ENCODE data around the gene SYTL3. TPM values are rescaled to one million over a fixed set of nuclear protein-coding genes. Genes with fewer than 3 reads are reported as not detected.
"Not testable (repeated sequence)": the region's sequence is repeated elsewhere in the genome, so short reads cannot be mapped to it uniquely, and the experiment has no call there.

Gene SYTL3
- total and polyA plus RNA-seq, 2 donors (not counting 1 experiment from before 2014, with no cell fraction given), result 1.1 to 5.4 TPM

DNA sequence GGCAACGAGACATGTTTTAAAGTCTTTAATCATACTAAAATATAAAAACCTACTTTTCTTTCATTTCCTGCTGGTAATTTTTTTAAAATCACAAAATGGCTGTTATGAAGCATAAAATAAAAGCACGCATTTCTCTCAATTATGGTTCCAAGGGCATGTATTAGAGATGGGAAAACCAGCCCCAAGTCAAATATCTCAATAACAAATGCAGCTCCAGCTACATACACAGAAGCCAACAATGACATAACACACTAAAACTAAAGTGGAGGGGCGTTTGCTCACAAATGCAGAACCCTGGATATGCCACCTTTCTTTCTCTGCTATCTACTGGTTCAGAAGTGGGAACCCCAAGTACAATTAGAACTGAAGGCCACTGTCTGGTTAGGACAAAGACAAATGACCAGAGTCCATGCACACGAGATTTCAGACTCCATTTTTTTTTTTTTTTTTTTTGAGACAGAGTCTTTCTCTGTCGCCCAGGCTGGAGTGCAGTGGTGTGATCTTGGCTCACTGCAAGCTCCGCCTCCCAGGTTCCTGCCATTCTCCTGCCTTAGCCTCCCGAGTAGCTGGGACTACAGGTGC is 141.5 kb downstream of the SYTL3 start:
- Mint-ChIP-seq H3K9me3 (ENCODE audit: insufficient read depth) (no peaks in the 10 kb centered on the region), H3K27me3 (no peaks in the 10 kb centered on the region), H3K4me3 (peak overlapping the region; percentile 68), H3K4me1 (peaks cover 81% of the 10 kb centered on the region), H3K27ac (peak overlapping the region; percentile 83)
- ChIA-PET POLR2A (interaction anchor here (0.7 kb wide), 1 partner anchor 33 kb away, joined by 4 read pairs; no protein-coding TSS in a partner anchor), CTCF (interaction anchor here (0.7 to 4.6 kb wide), 5 partner anchors 11 to 176 kb away, joined by 3 to 22 read pairs (median 4); no protein-coding TSS in a partner anchor)
- peaks cover 71 to 74% of the 10 kb centered on the region in 2 donors for H3K4me1 ChIP-seq (ENCODE audit: control insufficient read depth in 2 of 2, insufficient read depth in 2 of 2, low read length in 2 of 2)
- no peak overlapping the region for H2AFZ ChIP-seq (ENCODE audit: insufficient read depth, low read depth, low read length, poor library complexity, severe bottlenecking)
- H3K27ac ChIP-seq (ENCODE audit: low read length in 2 of 2), result peak overlapping the region; percentile 38 to 70
- intact Hi-C loops (cut with micrococcal nuclease), result no loop called here
- H3K9me3 ChIP-seq (ENCODE audit: control extremely low read depth in 1 of 3, control insufficient read depth in 2 of 3, insufficient read depth in 1 of 3, low read length in 2 of 3), result no peaks in the 10 kb centered on the region
- no peak for TF ChIP-seq CTCF (IDR thresholded peaks at IDR 0.05)
- no peak for TF ChIP-seq EZH2 (IDR thresholded peaks at IDR 0.05; ENCODE audit: borderline replicate concordance, insufficient read depth, low read depth, low read length, poor library complexity, severe bottlenecking)
- H3K27me3 ChIP-seq (replicated peaks in 1 of 4; ENCODE audit: control extremely low read depth in 1 of 4, control insufficient read depth in 3 of 4, insufficient read depth in 4 of 4, low read length in 3 of 4), result no peaks in the 10 kb centered on the region
- peaks cover 1 to 62% of the 10 kb centered on the region in 2 experiments for H3K36me3 ChIP-seq (replicated peaks in 1 of 2; ENCODE audit: control extremely low read depth in 1 of 2, control insufficient read depth in 1 of 2, extremely low read depth in 1 of 2, insufficient read depth in 2 of 2, low read length in 1 of 2)
- no peak overlapping the region for H3K9ac ChIP-seq (ENCODE audit: low read length)
- WGBS (ENCODE audit: insufficient coverage), result no CpG with 5 or more reads among the region's 7 CpGs
- peaks cover 99% of the 10 kb centered on the region for H3K79me2 ChIP-seq (ENCODE audit: control insufficient read depth, insufficient read depth, low read length)
- H3K4me3 ChIP-seq (ENCODE audit: control extremely low read depth in 1 of 5, extremely low read depth in 1 of 5, insufficient read depth in 1 of 5, low read depth in 2 of 5, low read length in 4 of 5), result no peak overlapping the region
- DNase-seq (no peak), ATAC-seq (ENCODE audit: low read depth) (no peak)
- peak overlapping the region; percentile 24 for H3K4me2 ChIP-seq (replicated peaks; ENCODE audit: low read depth, low read length, poor library complexity, severe bottlenecking)
- peaks cover 97% of the 10 kb centered on the region for H4K20me1 ChIP-seq (ENCODE audit: control insufficient read depth, insufficient read depth, low read length, poor library complexity, severe bottlenecking)

DNA sequence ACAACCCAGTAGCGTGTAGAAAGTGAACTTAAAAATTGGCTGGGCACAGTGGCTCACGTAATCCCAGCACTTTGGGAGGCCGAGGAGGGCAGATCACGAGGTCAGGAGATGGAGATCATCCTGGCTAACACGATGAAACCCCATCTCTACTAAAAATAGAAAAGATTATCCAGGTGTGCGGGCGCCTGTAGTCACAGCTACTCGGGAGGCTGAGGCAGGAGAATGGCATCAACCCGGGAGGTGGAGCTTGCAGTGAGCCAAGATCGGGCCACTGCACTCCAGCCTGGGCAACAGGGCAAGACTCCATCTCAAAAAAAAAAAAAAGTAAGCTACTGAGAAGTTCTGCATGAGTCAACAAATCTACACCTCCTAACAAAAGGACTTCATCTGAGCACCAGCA is 142.7 kb downstream of the SYTL3 start:
- H3K4me3 ChIP-seq (ENCODE audit: control extremely low read depth in 1 of 5, extremely low read depth in 1 of 5, insufficient read depth in 1 of 5, low read depth in 2 of 5, low read length in 4 of 5); ATAC-seq (ENCODE audit: low read depth); H3K9me3 ChIP-seq (ENCODE audit: control extremely low read depth in 1 of 3, control insufficient read depth in 2 of 3, insufficient read depth in 1 of 3, low read length in 2 of 3); H3K27me3 Mint-ChIP-seq; DNase-seq; H2AFZ ChIP-seq (ENCODE audit: insufficient read depth, low read depth, low read length, poor library complexity, severe bottlenecking); H3K27me3 ChIP-seq (replicated peaks in 1 of 4; ENCODE audit: control extremely low read depth in 1 of 4, control insufficient read depth in 3 of 4, insufficient read depth in 4 of 4, low read length in 3 of 4); H3K9me3 Mint-ChIP-seq (ENCODE audit: insufficient read depth); H3K9ac ChIP-seq (ENCODE audit: low read length): not testable (repeated sequence)
- Histone ChIP-seq H3K79me2 (ENCODE audit: control insufficient read depth, insufficient read depth, low read length) (peaks cover 99% of the 10 kb centered on the region), H4K20me1 (ENCODE audit: control insufficient read depth, insufficient read depth, low read length, poor library complexity, severe bottlenecking) (peaks cover 97% of the 10 kb centered on the region), H3K4me1 (ENCODE audit: control insufficient read depth in 2 of 2, insufficient read depth in 2 of 2, low read length in 2 of 2) (peaks cover 83 to 84% of the 10 kb centered on the region in 2 donors), H3K36me3 (replicated peaks in 1 of 2; ENCODE audit: control extremely low read depth in 1 of 2, control insufficient read depth in 1 of 2, extremely low read depth in 1 of 2, insufficient read depth in 2 of 2, low read length in 1 of 2) (peaks cover 0 to 62% of the 10 kb centered on the region in 2 experiments), H3K27ac (ENCODE audit: low read length in 2 of 2) (peak overlapping the region; percentile 25 to 70), H3K4me2 (replicated peaks; ENCODE audit: low read depth, low read length, poor library complexity, severe bottlenecking) (peak overlapping the region; percentile 35)
- ChIA-PET CTCF (interaction anchor here (0.8 to 8.1 kb wide), 11 partner anchors 9 to 343 kb away, joined by 3 to 79 read pairs (median 7); no protein-coding TSS in a partner anchor), POLR2A (interaction anchor here (0.6 to 1.2 kb wide), 3 partner anchors 16 to 131 kb away, joined by 3 to 6 read pairs (median 3); no protein-coding TSS in a partner anchor)
- intact Hi-C loops (cut with micrococcal nuclease), result loop anchor here (2.0 kb wide), 1 partner anchor 16 kb away; no protein-coding TSS in a partner anchor
- WGBS (ENCODE audit: insufficient coverage), result 83% methylated on average over 6 of the region's 10 CpGs
- Mint-ChIP-seq H3K4me1 (peaks cover 87% of the 10 kb centered on the region), H3K4me3 (peak overlapping the region; percentile 65), H3K27ac (peak overlapping the region; percentile 71)

All from B cell (primary cell).